Measurements from ENCODE around the gene UCN. TPM values are rescaled to one million over a fixed set of nuclear protein-coding genes. Genes with fewer than 3 reads are reported as not detected.

Gene UCN
- total RNA-seq, 1 experiment from 2014 or later = 1.5 TPM

DNA sequence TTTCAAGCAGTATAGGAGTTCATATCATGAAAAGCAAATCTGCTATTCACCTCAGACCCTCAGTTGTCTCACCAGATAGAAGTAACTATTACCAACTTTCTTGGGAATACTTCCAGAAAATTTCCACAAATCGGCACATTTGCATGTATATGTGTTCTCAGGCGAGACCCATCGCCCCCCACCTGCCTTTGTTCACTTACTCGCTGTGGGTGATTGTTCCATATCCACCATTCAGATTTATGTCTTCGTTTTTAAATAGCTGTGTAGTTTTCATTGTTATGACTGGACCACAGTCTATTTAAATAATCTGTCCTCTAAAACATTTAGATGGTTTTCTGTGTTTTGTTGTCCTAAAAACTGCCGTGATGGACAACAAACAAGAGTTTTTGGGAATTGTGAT is 22.8 kb downstream of the UCN start:
- no peaks in the 10 kb centered on the region for H4K20me1 ChIP-seq (ENCODE audit: control insufficient read depth, insufficient read depth, insufficient read length)
- H3K27me3 Mint-ChIP-seq (ENCODE audit: low read depth) = peaks cover 23% of the 10 kb centered on the region

More for the DNA sequence above, 22.8 kb downstream of the UCN start:
- Histone ChIP-seq H3K9ac (ENCODE audit: extremely low read depth, insufficient read length, low read length) (no peak overlapping the region), H2AFZ (ENCODE audit: low read length) (no peak overlapping the region), H3K4ac (ENCODE audit: low read depth, low read length) (no peak overlapping the region), H3K9me3 (ENCODE audit: control insufficient read depth, low read depth, low read length) (no peaks in the 10 kb centered on the region), H2BK12ac (ENCODE audit: insufficient read length, low read depth, low read length) (no peak overlapping the region), H3K23me2 (ENCODE audit: insufficient read length, low read depth, low read length, poor library complexity, severe bottlenecking) (peaks cover 6% of the 10 kb centered on the region), H3K14ac (ENCODE audit: insufficient read depth, low read length) (no peak overlapping the region), H2BK15ac (ENCODE audit: low read depth, low read length) (no peak overlapping the region), H4K91ac (ENCODE audit: insufficient read length, low read depth, low read length) (no peak overlapping the region), H3K79me2 (ENCODE audit: insufficient read depth, low read length) (no peaks in the 10 kb centered on the region), H3K79me1 (ENCODE audit: insufficient read depth, low read depth, low read length, poor library complexity, severe bottlenecking) (no peaks in the 10 kb centered on the region), H3T11ph (ENCODE audit: low read length) (no peak overlapping the region), H3K27ac (ENCODE audit: insufficient read length, low read depth, low read length) (no peak overlapping the region), H2BK20ac (ENCODE audit: low read depth, low read length, poor library complexity, severe bottlenecking) (no peak overlapping the region), H2AK5ac (ENCODE audit: insufficient read length, low read length) (no peak overlapping the region), H3K27me3 (ENCODE audit: insufficient read depth, low read length) (no peaks in the 10 kb centered on the region), H3K4me1 (ENCODE audit: insufficient read depth, low read length) (peaks cover 13% of the 10 kb centered on the region; the same call in 1 of the 2 replicates), H2BK5ac (ENCODE audit: insufficient read length, low read length) (no peak overlapping the region), H2BK120ac (ENCODE audit: low read depth, low read length, poor library complexity, severe bottlenecking) (no peak overlapping the region), H4K8ac (replicated peaks; ENCODE audit: insufficient read length, low read depth, low read length) (no peak overlapping the region), H3K56ac (ENCODE audit: insufficient read length, low read depth, low read length) (no peak overlapping the region), H3K23ac (ENCODE audit: insufficient read length, low read depth, low read length) (no peak overlapping the region), H3K4me2 (ENCODE audit: insufficient read depth, insufficient read length, low read length) (no peak overlapping the region), H4K5ac (ENCODE audit: insufficient read length, low read depth, low read length) (no peak overlapping the region), H3K18ac (ENCODE audit: insufficient read length, low read depth, low read length) (no peak overlapping the region)
- TF ChIP-seq, protein P1, sequence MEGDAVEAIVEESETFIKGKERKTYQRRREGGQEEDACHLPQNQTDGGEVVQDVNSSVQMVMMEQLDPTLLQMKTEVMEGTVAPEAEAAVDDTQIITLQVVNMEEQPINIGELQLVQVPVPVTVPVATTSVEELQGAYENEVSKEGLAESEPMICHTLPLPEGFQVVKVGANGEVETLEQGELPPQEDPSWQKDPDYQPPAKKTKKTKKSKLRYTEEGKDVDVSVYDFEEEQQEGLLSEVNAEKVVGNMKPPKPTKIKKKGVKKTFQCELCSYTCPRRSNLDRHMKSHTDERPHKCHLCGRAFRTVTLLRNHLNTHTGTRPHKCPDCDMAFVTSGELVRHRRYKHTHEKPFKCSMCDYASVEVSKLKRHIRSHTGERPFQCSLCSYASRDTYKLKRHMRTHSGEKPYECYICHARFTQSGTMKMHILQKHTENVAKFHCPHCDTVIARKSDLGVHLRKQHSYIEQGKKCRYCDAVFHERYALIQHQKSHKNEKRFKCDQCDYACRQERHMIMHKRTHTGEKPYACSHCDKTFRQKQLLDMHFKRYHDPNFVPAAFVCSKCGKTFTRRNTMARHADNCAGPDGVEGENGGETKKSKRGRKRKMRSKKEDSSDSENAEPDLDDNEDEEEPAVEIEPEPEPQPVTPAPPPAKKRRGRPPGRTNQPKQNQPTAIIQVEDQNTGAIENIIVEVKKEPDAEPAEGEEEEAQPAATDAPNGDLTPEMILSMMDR (conservative IDR thresholded peaks at IDR 0.05) = no peak
- H3K4me1 Mint-ChIP-seq = peaks cover 58 to 60% of the 10 kb centered on the region in 2 experiments
- no CpG with 5 or more reads among the region's 6 CpGs for WGBS (ENCODE audit: extremely low coverage, insufficient read length, low lambda C conversion rate)
- H3K27ac Mint-ChIP-seq = no peak overlapping the region
- H3K36me3 Mint-ChIP-seq (ENCODE audit: insufficient read depth in 1 of 3, low read depth in 3 of 3) = no peaks in the 10 kb centered on the region
- H3K9me3 Mint-ChIP-seq = no peaks in the 10 kb centered on the region
- no peak for DNase-seq
- H3K4me3 Mint-ChIP-seq = no peak overlapping the region

All from H9 (cell line).